Fibroblast of lung (primary cell): ENCODE measurements around the gene GNE.

Experiments
- EZH2 ChIP-seq: IDR thresholded peaks from 2 replicates; pipeline ENCODE4 v1.5.1; 2012; ENCODE audit warnings: low read length, control low read depth, mild to moderate bottlenecking; ENCODE audit errors: missing control alignments
- TF ChIP-seq, protein P1 (sequence below), 2 donors: IDR thresholded peaks in 1 of 2; conservative IDR thresholded peaks in 1 of 2; 1 replicate in 1 of 2; 2 replicates in 1 of 2; pipeline ENCODE4 v1.5.1; 2011 to 2012; ENCODE audit warnings: low read length in 2 of 2, control low read depth in 1 of 2, inconsistent platforms in 1 of 2, low read depth in 1 of 2, mild to moderate bottlenecking in 1 of 2

DNA sequence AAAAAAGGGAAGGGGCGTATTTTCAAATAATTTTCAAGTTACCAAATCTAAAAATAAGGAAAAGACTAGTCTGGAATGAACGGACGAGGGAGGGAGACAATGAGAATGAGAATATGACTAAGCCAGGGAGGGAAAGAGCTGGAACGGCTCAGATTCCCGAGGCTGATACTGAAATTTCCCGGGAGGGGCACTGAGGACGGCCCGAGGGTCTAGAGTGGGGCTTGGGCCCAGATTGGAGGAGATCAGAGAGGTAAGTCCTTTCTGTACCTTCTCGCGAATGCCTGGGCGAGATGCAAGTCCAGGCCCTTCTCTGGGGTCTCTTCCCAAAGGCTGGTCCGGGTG lies 92.5 kb downstream of the GNE start:
- TF ChIP-seq, protein P1, sequence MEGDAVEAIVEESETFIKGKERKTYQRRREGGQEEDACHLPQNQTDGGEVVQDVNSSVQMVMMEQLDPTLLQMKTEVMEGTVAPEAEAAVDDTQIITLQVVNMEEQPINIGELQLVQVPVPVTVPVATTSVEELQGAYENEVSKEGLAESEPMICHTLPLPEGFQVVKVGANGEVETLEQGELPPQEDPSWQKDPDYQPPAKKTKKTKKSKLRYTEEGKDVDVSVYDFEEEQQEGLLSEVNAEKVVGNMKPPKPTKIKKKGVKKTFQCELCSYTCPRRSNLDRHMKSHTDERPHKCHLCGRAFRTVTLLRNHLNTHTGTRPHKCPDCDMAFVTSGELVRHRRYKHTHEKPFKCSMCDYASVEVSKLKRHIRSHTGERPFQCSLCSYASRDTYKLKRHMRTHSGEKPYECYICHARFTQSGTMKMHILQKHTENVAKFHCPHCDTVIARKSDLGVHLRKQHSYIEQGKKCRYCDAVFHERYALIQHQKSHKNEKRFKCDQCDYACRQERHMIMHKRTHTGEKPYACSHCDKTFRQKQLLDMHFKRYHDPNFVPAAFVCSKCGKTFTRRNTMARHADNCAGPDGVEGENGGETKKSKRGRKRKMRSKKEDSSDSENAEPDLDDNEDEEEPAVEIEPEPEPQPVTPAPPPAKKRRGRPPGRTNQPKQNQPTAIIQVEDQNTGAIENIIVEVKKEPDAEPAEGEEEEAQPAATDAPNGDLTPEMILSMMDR (conservative IDR thresholded peaks at IDR 0.05 in 1 of 2, IDR thresholded peaks at IDR 0.05 in 1 of 2; ENCODE audit: low read depth in 1 of 2, low read length in 2 of 2), result no peak
- TF ChIP-seq EZH2, result no peak
